ENCODE measurements around the gene PSMB7.

PSMB7 gene

GRCh38 chr9:124399323-124399967, 15.8 kb downstream of the PSMB7 start:
- Histone ChIP-seq H4K91ac (ENCODE audit: low read depth, low read length) (no peak overlapping the region), H3K4me1 (ENCODE audit: control insufficient read depth in 1 of 2, insufficient read depth in 2 of 2, low read length in 2 of 2) (peaks cover 7 to 13% of the 10 kb centered on the region in 2 experiments), H3K79me1 (ENCODE audit: low read length) (no peaks in the 10 kb centered on the region), H4K8ac (ENCODE audit: low read depth, low read length) (no peak overlapping the region), H3K4me2 (ENCODE audit: low read length) (no peak overlapping the region), H2BK120ac (ENCODE audit: insufficient read depth, low read length, poor library complexity) (no peak overlapping the region), H3K14ac (ENCODE audit: low read length) (no peak overlapping the region), H2AFZ (ENCODE audit: insufficient read depth, low read length, poor library complexity) (no peak overlapping the region), H3K9ac (ENCODE audit: low read length) (no peak overlapping the region), H3K18ac (ENCODE audit: low read length) (no peak overlapping the region), H3K79me2 (ENCODE audit: control insufficient read depth, insufficient read depth, low read length, poor library complexity) (no peaks in the 10 kb centered on the region), H3K36me3 (ENCODE audit: control insufficient read depth in 1 of 2, insufficient read depth in 2 of 2, low read length in 2 of 2) (peaks cover 24 to 30% of the 10 kb centered on the region in 2 experiments), H3K27ac (ENCODE audit: low read depth, low read length) (no peak overlapping the region), H3K9me3 (ENCODE audit: insufficient read depth, low read depth, low read length) (no peaks in the 10 kb centered on the region), H2AK5ac (ENCODE audit: low read length) (no peak overlapping the region), H2BK5ac (ENCODE audit: low read depth, low read length, poor library complexity) (no peak overlapping the region), H3K23ac (ENCODE audit: low read length) (no peak overlapping the region), H3K4me3 (ENCODE audit: low read depth, low read length) (no peak overlapping the region), H3K4ac (ENCODE audit: low read depth, low read length) (peak overlapping the region; percentile 10), H3K27me3 (ENCODE audit: insufficient read depth, low read length) (no peaks in the 10 kb centered on the region), H2BK12ac (ENCODE audit: low read length) (no peak overlapping the region), H4K12ac (ENCODE audit: low read depth, low read length) (no peak overlapping the region)
- no CpG with 5 or more reads among the region's 12 CpGs for WGBS (ENCODE audit: extremely low coverage, insufficient coverage, insufficient read length)
- DNase-seq, result no peak

GRCh38 chr9:124398191-124398935, 16.9 kb downstream of the PSMB7 start:
- Histone ChIP-seq H3K4me2 (ENCODE audit: low read length) (no peak overlapping the region), H3K9ac (ENCODE audit: low read length) (no peak overlapping the region), H3K14ac (ENCODE audit: low read length) (no peak overlapping the region), H2BK12ac (ENCODE audit: low read length) (no peak overlapping the region), H2BK120ac (ENCODE audit: insufficient read depth, low read length, poor library complexity) (no peak overlapping the region), H4K91ac (ENCODE audit: low read depth, low read length) (no peak overlapping the region), H2BK5ac (ENCODE audit: low read depth, low read length, poor library complexity) (no peak overlapping the region), H3K79me1 (ENCODE audit: low read length) (no peaks in the 10 kb centered on the region), H4K12ac (ENCODE audit: low read depth, low read length) (no peak overlapping the region), H3K23ac (ENCODE audit: low read length) (no peak overlapping the region), H3K4ac (ENCODE audit: low read depth, low read length) (no peak overlapping the region), H3K36me3 (ENCODE audit: control insufficient read depth in 1 of 2, insufficient read depth in 2 of 2, low read length in 2 of 2) (peaks cover 21 to 26% of the 10 kb centered on the region in 2 experiments), H3K79me2 (ENCODE audit: control insufficient read depth, insufficient read depth, low read length, poor library complexity) (no peaks in the 10 kb centered on the region), H3K27me3 (ENCODE audit: insufficient read depth, low read length) (no peaks in the 10 kb centered on the region), H4K8ac (ENCODE audit: low read depth, low read length) (no peak overlapping the region), H3K18ac (ENCODE audit: low read length) (no peak overlapping the region), H3K4me1 (ENCODE audit: control insufficient read depth in 1 of 2, insufficient read depth in 2 of 2, low read length in 2 of 2) (peaks cover 8 to 13% of the 10 kb centered on the region in 2 experiments), H3K9me3 (ENCODE audit: insufficient read depth, low read depth, low read length) (no peaks in the 10 kb centered on the region), H2AFZ (ENCODE audit: insufficient read depth, low read length, poor library complexity) (no peak overlapping the region), H3K4me3 (ENCODE audit: low read depth, low read length) (no peak overlapping the region), H3K27ac (ENCODE audit: low read depth, low read length) (no peak overlapping the region), H2AK5ac (ENCODE audit: low read length) (no peak overlapping the region)
- no peak for DNase-seq
- no CpG with 5 or more reads among the region's 8 CpGs for WGBS (ENCODE audit: extremely low coverage, insufficient coverage, insufficient read length)

GRCh38 chr9:124395826-124396225, 19.4 kb downstream of the PSMB7 start:
- H2BK12ac ChIP-seq (ENCODE audit: low read length), result no peak overlapping the region

GRCh38 chr9:124394596-124394995, 20.6 kb downstream of the PSMB7 start:
- Histone ChIP-seq H3K4me3 (ENCODE audit: low read depth, low read length) (no peak overlapping the region), H3K4me1 (ENCODE audit: control insufficient read depth in 1 of 2, insufficient read depth in 2 of 2, low read length in 2 of 2) (peaks cover 14 to 15% of the 10 kb centered on the region in 2 experiments), H2BK5ac (ENCODE audit: low read depth, low read length, poor library complexity) (no peak overlapping the region), H4K8ac (ENCODE audit: low read depth, low read length) (no peak overlapping the region), H3K79me1 (ENCODE audit: low read length) (no peaks in the 10 kb centered on the region), H2BK12ac (ENCODE audit: low read length) (no peak overlapping the region), H3K27me3 (ENCODE audit: insufficient read depth, low read length) (no peaks in the 10 kb centered on the region), H3K18ac (ENCODE audit: low read length) (no peak overlapping the region), H4K91ac (ENCODE audit: low read depth, low read length) (no peak overlapping the region), H3K9me3 (ENCODE audit: insufficient read depth, low read depth, low read length) (no peaks in the 10 kb centered on the region), H3K4ac (ENCODE audit: low read depth, low read length) (no peak overlapping the region), H3K14ac (ENCODE audit: low read length) (no peak overlapping the region), H4K12ac (ENCODE audit: low read depth, low read length) (no peak overlapping the region), H3K27ac (ENCODE audit: low read depth, low read length) (no peak overlapping the region), H3K9ac (ENCODE audit: low read length) (no peak overlapping the region), H3K36me3 (ENCODE audit: control insufficient read depth in 1 of 2, insufficient read depth in 2 of 2, low read length in 2 of 2) (peaks cover 14 to 17% of the 10 kb centered on the region in 2 experiments), H2AK5ac (ENCODE audit: low read length) (no peak overlapping the region), H3K23ac (ENCODE audit: low read length) (no peak overlapping the region), H3K79me2 (ENCODE audit: control insufficient read depth, insufficient read depth, low read length, poor library complexity) (peaks cover 3% of the 10 kb centered on the region), H3K4me2 (ENCODE audit: low read length) (no peak overlapping the region), H2BK120ac (ENCODE audit: insufficient read depth, low read length, poor library complexity) (no peak overlapping the region), H2AFZ (ENCODE audit: insufficient read depth, low read length, poor library complexity) (no peak overlapping the region)
- no CpG with 5 or more reads among the region's 3 CpGs for WGBS (ENCODE audit: extremely low coverage, insufficient coverage, insufficient read length)
- DNase-seq, result no peak

More at GRCh38 chr9:124395826-124396225, 19.4 kb downstream of the PSMB7 start:
- Histone ChIP-seq H3K27me3 (ENCODE audit: insufficient read depth, low read length) (no peaks in the 10 kb centered on the region), H2BK5ac (ENCODE audit: low read depth, low read length, poor library complexity) (no peak overlapping the region), H3K9me3 (ENCODE audit: insufficient read depth, low read depth, low read length) (no peaks in the 10 kb centered on the region), H3K14ac (ENCODE audit: low read length) (no peak overlapping the region), H3K79me2 (ENCODE audit: control insufficient read depth, insufficient read depth, low read length, poor library complexity) (peaks cover 3% of the 10 kb centered on the region), H3K9ac (ENCODE audit: low read length) (no peak overlapping the region), H4K91ac (ENCODE audit: low read depth, low read length) (no peak overlapping the region), H3K36me3 (ENCODE audit: control insufficient read depth in 1 of 2, insufficient read depth in 2 of 2, low read length in 2 of 2) (peaks cover 19 to 21% of the 10 kb centered on the region in 2 experiments), H3K4me3 (ENCODE audit: low read depth, low read length) (no peak overlapping the region), H3K23ac (ENCODE audit: low read length) (no peak overlapping the region), H3K79me1 (ENCODE audit: low read length) (no peaks in the 10 kb centered on the region), H3K4ac (ENCODE audit: low read depth, low read length) (peak overlapping the region; percentile 59), H4K8ac (ENCODE audit: low read depth, low read length) (no peak overlapping the region), H3K4me2 (ENCODE audit: low read length) (no peak overlapping the region), H2AK5ac (ENCODE audit: low read length) (no peak overlapping the region), H4K12ac (ENCODE audit: low read depth, low read length) (no peak overlapping the region), H3K18ac (ENCODE audit: low read length) (peak overlapping the region; percentile 78), H3K27ac (ENCODE audit: low read depth, low read length) (no peak overlapping the region), H3K4me1 (ENCODE audit: control insufficient read depth in 1 of 2, insufficient read depth in 2 of 2, low read length in 2 of 2) (peaks cover 15 to 22% of the 10 kb centered on the region in 2 experiments), H2AFZ (ENCODE audit: insufficient read depth, low read length, poor library complexity) (no peak overlapping the region), H2BK120ac (ENCODE audit: insufficient read depth, low read length, poor library complexity) (no peak overlapping the region)
- WGBS (ENCODE audit: extremely low coverage, insufficient coverage, insufficient read length), result no CpG with 5 or more reads among the region's 4 CpGs
- no peak for DNase-seq
